GM12892 (cell line): ENCODE measurements around the gene C3.
"Not testable (repeated sequence)": the region's sequence is repeated elsewhere in the genome, so short reads cannot be mapped to it uniquely, and the experiment has no call there.

ENCODE experiments used
- DNase-seq: peaks from one replicate; pipeline ENCODE4 v3.0.0; 2011; ENCODE audit not compliant: insufficient read length
- FAIRE-seq: peaks from 2 replicates; lab custom pipeline; 2011; peaks lifted over from hg19 to GRCh38; lab: Jason Lieb, UNC
- POLR2A ChIP-seq: IDR thresholded peaks from 2 replicates; pipeline ENCODE4 v1.6.1; 2011; ENCODE audit warnings: low read depth, low read length, control low read depth
- POLR2AphosphoS5 ChIP-seq: IDR thresholded peaks from 2 replicates; pipeline ENCODE4 v1.6.1; 2011; ENCODE audit warnings: low read depth, low read length, control low read depth
- TAF1 ChIP-seq: IDR thresholded peaks from 2 replicates; pipeline ENCODE4 v1.6.1; 2011; ENCODE audit warnings: low read depth, mild to moderate bottlenecking, control low read depth, low read length, borderline replicate concordance

The C3 gene

GRCh38 chr19:6654347-6655310, 65.8 kb downstream of the C3 start:
- 0 out of 2 replicates have a peak, but pooled peaks have one; percentile 34 for TF ChIP-seq POLR2A
- TF ChIP-seq TAF1: no peak
- DNase-seq: no peak
- peak; percentile 86 for FAIRE-seq

GRCh38 chr19:6652805-6653094, 67.7 kb downstream of the C3 start:
- FAIRE-seq (no peak), DNase-seq (no peak)
- no peak for TF ChIP-seq POLR2AphosphoS5
- no peak for TF ChIP-seq TAF1
- TF ChIP-seq POLR2A: no peak

GRCh38 chr19:6651965-6652804, 68.3 kb downstream of the C3 start:
- no peak for DNase-seq
- TF ChIP-seq POLR2A: no peak
- no peak for TF ChIP-seq TAF1
- no peak for TF ChIP-seq POLR2AphosphoS5
- FAIRE-seq: no peak

DNA sequence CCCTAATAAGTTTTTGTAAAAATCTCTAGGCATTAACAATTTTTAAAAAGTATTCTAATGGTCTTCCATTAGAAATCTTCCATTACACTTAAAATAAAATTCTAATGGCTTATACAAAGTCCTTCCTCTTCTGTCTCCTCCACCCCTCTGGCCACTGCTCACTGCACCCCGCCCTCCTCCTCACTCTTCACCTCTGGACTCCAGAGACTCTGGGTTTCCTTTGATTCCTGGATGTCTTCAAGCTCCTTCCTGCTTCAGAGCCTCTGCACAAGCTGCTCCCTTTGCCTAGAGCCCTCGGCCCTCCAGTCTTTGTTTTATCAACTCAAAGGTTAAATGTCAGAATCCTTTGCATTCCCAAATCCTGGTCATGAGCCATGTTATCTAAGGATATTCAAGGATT, 71.3 kb downstream of the C3 start:
- no peak for FAIRE-seq
- DNase-seq: no peak
- TF ChIP-seq POLR2AphosphoS5 (no peak), POLR2A (no peak), TAF1 (no peak)

DNA sequence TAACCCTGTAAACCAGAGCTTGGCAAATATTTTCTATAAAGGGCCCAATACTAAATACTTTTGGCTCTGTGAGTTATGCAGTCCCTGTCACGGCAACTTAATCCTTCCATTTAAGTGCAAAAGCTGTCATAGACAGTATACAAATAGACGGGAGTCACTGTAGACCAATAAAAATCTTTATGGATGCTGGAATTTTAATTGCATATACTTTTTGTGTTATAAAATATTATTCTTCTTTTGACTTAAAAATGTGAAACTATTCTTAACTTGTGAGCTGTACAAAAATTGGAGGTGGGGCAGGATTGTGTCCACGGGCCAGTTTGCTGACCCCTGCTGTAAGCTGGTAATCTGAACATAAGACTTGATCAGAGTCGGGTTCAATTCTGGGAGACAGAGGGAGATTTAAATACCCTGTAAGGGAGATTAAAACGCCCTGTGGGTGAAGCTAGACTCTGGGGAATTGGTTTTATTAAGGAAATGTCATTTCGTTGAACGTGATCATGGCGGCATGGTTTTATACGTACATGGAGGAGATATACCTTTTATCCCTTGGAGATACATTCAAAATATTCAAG, 72.2 kb downstream of the C3 start:
- FAIRE-seq (no peak), DNase-seq (no peak)
- TF ChIP-seq TAF1 (no peak), POLR2AphosphoS5 (no peak), POLR2A (no peak)

- no peak for TF ChIP-seq TAF1
- TF ChIP-seq POLR2A: no peak
- TF ChIP-seq POLR2AphosphoS5: no peak
- no peak for FAIRE-seq
- DNase-seq: no peak
Observed at GRCh38 chr19:6644796-6645195, 75.7 kb downstream of the C3 start.

DNA sequence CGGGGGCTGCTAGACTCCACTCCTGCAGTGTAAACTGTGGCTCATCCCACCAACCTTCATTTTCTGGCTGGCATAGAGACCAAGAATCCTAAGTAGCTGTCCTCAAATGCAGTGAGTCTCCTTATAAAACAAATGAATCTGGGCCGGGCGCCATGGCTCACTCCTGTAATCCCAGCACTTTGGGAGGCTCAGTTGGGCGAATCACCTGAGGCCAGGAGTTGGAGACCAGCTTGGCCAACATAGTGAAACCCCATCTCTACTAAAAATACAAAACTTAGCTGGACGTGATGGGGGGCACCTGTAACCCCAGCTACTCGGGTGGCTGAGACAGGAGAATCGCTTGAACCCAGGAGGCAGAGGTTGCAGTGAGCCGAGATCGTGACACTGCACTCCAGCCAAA, 80.1 kb downstream of the C3 start:
- FAIRE-seq, DNase-seq: not testable (repeated sequence)

DNA sequence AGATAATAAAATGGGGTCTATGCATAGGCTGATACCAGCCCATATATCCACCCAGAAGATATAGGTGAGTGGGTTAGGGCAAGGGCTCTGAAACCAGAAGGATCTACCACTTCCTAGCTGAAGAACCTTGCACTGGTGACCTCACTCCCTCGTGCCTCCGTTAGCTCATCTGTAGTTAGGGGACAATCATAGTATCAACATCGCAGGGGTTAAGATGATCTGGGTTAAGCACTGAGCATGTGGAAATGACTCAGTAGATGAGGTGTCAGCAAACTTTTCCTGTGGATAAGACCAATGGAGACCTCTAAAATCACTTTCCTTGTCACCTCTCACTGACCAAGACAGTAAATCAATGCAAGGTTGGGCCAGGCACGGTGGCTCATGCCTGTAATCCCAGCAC, 81.0 kb downstream of the C3 start:
- DNase-seq (no peak), FAIRE-seq (peak; percentile 64)
- TF ChIP-seq TAF1 (no peak), POLR2AphosphoS5 (no peak), POLR2A (no peak)

- DNase-seq, FAIRE-seq: not testable (repeated sequence)
Observed at GRCh38 chr19:6633456-6633813, 87.0 kb downstream of the C3 start.

DNA sequence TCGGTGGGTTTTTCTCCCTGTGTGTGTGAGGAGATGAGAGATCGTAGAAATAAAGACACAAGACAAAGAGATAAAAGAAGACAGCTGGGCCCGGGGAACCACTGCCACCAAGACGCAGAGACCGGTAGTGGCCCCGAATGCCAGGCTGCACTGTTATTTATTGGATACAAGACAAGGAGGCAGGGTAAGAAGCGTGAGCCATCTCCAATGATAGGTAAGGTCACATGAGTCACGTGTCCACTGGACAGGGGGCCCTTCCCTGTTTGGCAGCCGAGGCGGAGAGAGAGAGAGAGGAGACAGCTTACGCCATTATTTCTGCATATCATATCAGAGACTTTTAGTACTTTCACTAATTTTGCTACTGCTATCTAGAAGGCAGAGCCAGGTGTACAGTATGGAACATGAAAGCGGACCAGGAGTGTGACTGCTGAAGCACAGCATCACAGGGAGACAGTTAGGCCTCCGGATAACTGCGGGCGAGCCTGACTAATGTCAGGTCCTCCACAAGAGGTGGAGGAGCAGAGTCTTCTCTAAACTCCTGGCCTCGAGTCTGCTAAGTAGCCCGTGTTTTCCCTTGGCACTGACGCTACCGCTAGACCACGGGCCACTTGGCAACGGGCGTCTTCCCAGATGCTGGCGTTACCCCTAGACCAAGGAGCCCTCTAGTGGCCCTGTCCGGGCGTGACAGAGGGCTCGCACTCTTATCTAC, 87.5 kb downstream of the C3 start:
- FAIRE-seq: peak; percentile 96
- not testable (repeated sequence) for DNase-seq

- FAIRE-seq: peak; percentile 82
Observed at GRCh38 chr19:6632002-6632621, 88.3 kb downstream of the C3 start.

More at GRCh38 chr19:6632002-6632621, 88.3 kb downstream of the C3 start:
- DNase-seq: no peak
- TF ChIP-seq POLR2A (no peak), POLR2AphosphoS5 (no peak), TAF1 (no peak)
